Neural cell (in vitro differentiated cells): ENCODE data around the gene ERCC4. TPM values are rescaled to one million over a fixed set of nuclear protein-coding genes. Genes with fewer than 3 reads are reported as not detected.

ENCODE experiments used
- H2AFZ ChIP-seq: fragments of 200-600, 300-800 bp; sonication (generic), shearing (Covaris generic); 2 replicates; pipeline ENCODE4 v1.6.0; 2014; ENCODE audit warnings: low read depth, mild to moderate bottlenecking, antibody characterized with exemption, low read length, moderate library complexity
- H3F3A ChIP-seq: fragments of 200-600 bp; shearing (Covaris generic); 2 replicates; pipeline ENCODE4 v1.6.1; 2016; ENCODE audit warnings: mild to moderate bottlenecking, moderate library complexity, mixed read lengths, antibody characterized with exemption, low read length; ENCODE audit not compliant: insufficient read depth, poor library complexity, severe bottlenecking
- H3K27ac ChIP-seq: fragments of 200-600, 300-800 bp; sonication (generic), shearing (Covaris generic); 2 replicates; pipeline ENCODE4 v1.5.1; 2014; ENCODE audit warnings: mild to moderate bottlenecking, low read length, moderate library complexity
- H3K27me3 ChIP-seq: fragments of 300-800, 200-600 bp; sonication (generic), shearing (Covaris generic); 2 replicates; pipeline ENCODE4 v1.6.0; 2014; ENCODE audit warnings: mild to moderate bottlenecking, low read depth, low read length, moderate library complexity; ENCODE audit not compliant: insufficient read depth
- H3K36me3 ChIP-seq: fragments of 300-800, 200-600 bp; sonication (generic), shearing (Covaris generic); 2 replicates; pipeline ENCODE4 v1.5.1; 2014; ENCODE audit warnings: mild to moderate bottlenecking, antibody characterized with exemption, low read length, moderate library complexity; ENCODE audit not compliant: insufficient read depth
- H3K4me2 ChIP-seq: fragments of 300-800, 200-600 bp; sonication (generic), shearing (Covaris generic); 2 replicates; pipeline ENCODE4 v1.6.0; 2014; ENCODE audit warnings: mild to moderate bottlenecking, low read length
- H3K4me3 ChIP-seq: fragments of 300-800, 200-600 bp; sonication (generic), shearing (Covaris generic); 2 replicates; pipeline ENCODE4 v1.5.1; 2014; ENCODE audit warnings: mild to moderate bottlenecking, low read length, moderate library complexity
- H3K79me2 ChIP-seq: fragments of 200-600 bp; shearing (Covaris generic); replicated peaks from 2 replicates; pipeline ENCODE4 v1.6.0; 2014; ENCODE audit warnings: mild to moderate bottlenecking, low read length, moderate library complexity; ENCODE audit not compliant: insufficient read depth
- H3K9ac ChIP-seq: fragments of 300-800, 200-600 bp; sonication (generic), shearing (Covaris generic); 2 replicates; pipeline ENCODE4 v1.6.1; 2016; ENCODE audit warnings: mild to moderate bottlenecking, low read length, mixed read lengths
- H3K9me2 ChIP-seq: fragments of 200-600 bp; shearing (Covaris generic); 2 replicates; pipeline ENCODE4 v1.6.1; 2016; ENCODE audit warnings: mild to moderate bottlenecking, low read length, mixed read lengths; ENCODE audit not compliant: insufficient read depth
- H3K9me3 ChIP-seq: fragments of 200-600, 300-800 bp; sonication (generic), shearing (Covaris generic); 2 replicates; pipeline ENCODE4 v1.6.1; 2016; ENCODE audit warnings: mild to moderate bottlenecking, mixed run types, low read length, moderate library complexity, mixed read lengths
- H4K20me1 ChIP-seq: fragments of 200-600 bp; shearing (Covaris generic); 2 replicates; pipeline ENCODE4 v1.6.1; 2016; ENCODE audit warnings: mild to moderate bottlenecking, mixed run types; ENCODE audit not compliant: insufficient read depth
- CTCF ChIP-seq: fragments of 450-650 bp; IDR thresholded peaks from 2 replicates; pipeline ENCODE4 v1.5.1; 2014; ENCODE audit warnings: antibody characterized with exemption, mild to moderate bottlenecking, moderate library complexity; ENCODE audit not compliant: poor library complexity, severe bottlenecking
- EP300 ChIP-seq: fragments of 450-650 bp; conservative IDR thresholded peaks from 2 replicates; pipeline ENCODE4 v1.6.1; 2014; ENCODE audit warnings: antibody characterized with exemption, mild to moderate bottlenecking, moderate library complexity; ENCODE audit not compliant: poor library complexity, severe bottlenecking
- EZH2 ChIP-seq: fragments of 200-600, 300-800 bp; shearing (Covaris generic), sonication (generic); IDR thresholded peaks from 2 replicates; pipeline ENCODE4 v1.6.1; 2014; ENCODE audit warnings: antibody characterized with exemption, low read length, borderline replicate concordance, mild to moderate bottlenecking; ENCODE audit not compliant: insufficient read depth, poor library complexity, severe bottlenecking
- MXI1 ChIP-seq: fragments of 450-650 bp; conservative IDR thresholded peaks from 2 replicates; pipeline ENCODE4 v1.6.1; 2014; ENCODE audit warnings: antibody characterized with exemption, mild to moderate bottlenecking; ENCODE audit not compliant: poor library complexity, severe bottlenecking
- POLR2AphosphoS5 ChIP-seq: IDR thresholded peaks from 2 replicates; pipeline ENCODE4 v1.6.1; 2012
- RAD21 ChIP-seq: fragments of 450-650 bp; conservative IDR thresholded peaks from 2 replicates; pipeline ENCODE4 v1.6.1; 2014; ENCODE audit warnings: antibody characterized with exemption, mild to moderate bottlenecking, moderate library complexity
- SMC3 ChIP-seq: fragments of 450-650 bp; conservative IDR thresholded peaks from 2 replicates; pipeline ENCODE4 v1.6.1; 2014; ENCODE audit warnings: antibody characterized with exemption, mild to moderate bottlenecking, moderate library complexity; ENCODE audit not compliant: poor library complexity
- TAF1 ChIP-seq: IDR thresholded peaks from 2 replicates; pipeline ENCODE4 v1.6.1; 2012; ENCODE audit warnings: low read depth
- polyA plus RNA-seq: library from polyadenylated mRNA; depleted of rRNA; stranded (reverse); fragments of >200 nt; gene quantifications from 2 replicates; pipeline ENCODE4 v1.2.3, GENCODE V29; 2014
- TF ChIP-seq, protein P1 (sequence below): IDR thresholded peaks from 2 replicates; pipeline ENCODE4 v1.6.1; 2012; ENCODE audit warnings: borderline replicate concordance

The ERCC4 gene
- polyA plus RNA-seq, 1 donor from 2014 or later: 5.8 TPM

- no peak overlapping the region for H3K4me2 ChIP-seq
- no peak overlapping the region for H3K27ac ChIP-seq
- H3K9ac ChIP-seq: no peak overlapping the region
- no peaks in the 10 kb centered on the region for H3F3A ChIP-seq
- no peaks in the 10 kb centered on the region for H3K79me2 ChIP-seq
- peaks cover 5% of the 10 kb centered on the region for H3K36me3 ChIP-seq
- no peak overlapping the region for H3K4me3 ChIP-seq
- no peak for TF ChIP-seq EZH2
- no peak for TF ChIP-seq MXI1
- TF ChIP-seq POLR2AphosphoS5: no peak
- no peak for TF ChIP-seq TAF1
- TF ChIP-seq RAD21: no peak
- TF ChIP-seq CTCF: no peak
- TF ChIP-seq, protein P1, sequence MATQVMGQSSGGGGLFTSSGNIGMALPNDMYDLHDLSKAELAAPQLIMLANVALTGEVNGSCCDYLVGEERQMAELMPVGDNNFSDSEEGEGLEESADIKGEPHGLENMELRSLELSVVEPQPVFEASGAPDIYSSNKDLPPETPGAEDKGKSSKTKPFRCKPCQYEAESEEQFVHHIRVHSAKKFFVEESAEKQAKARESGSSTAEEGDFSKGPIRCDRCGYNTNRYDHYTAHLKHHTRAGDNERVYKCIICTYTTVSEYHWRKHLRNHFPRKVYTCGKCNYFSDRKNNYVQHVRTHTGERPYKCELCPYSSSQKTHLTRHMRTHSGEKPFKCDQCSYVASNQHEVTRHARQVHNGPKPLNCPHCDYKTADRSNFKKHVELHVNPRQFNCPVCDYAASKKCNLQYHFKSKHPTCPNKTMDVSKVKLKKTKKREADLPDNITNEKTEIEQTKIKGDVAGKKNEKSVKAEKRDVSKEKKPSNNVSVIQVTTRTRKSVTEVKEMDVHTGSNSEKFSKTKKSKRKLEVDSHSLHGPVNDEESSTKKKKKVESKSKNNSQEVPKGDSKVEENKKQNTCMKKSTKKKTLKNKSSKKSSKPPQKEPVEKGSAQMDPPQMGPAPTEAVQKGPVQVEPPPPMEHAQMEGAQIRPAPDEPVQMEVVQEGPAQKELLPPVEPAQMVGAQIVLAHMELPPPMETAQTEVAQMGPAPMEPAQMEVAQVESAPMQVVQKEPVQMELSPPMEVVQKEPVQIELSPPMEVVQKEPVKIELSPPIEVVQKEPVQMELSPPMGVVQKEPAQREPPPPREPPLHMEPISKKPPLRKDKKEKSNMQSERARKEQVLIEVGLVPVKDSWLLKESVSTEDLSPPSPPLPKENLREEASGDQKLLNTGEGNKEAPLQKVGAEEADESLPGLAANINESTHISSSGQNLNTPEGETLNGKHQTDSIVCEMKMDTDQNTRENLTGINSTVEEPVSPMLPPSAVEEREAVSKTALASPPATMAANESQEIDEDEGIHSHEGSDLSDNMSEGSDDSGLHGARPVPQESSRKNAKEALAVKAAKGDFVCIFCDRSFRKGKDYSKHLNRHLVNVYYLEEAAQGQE: no peak
- TF ChIP-seq SMC3: no peak
- TF ChIP-seq EP300: no peak
- no peaks in the 10 kb centered on the region for H3K9me2 ChIP-seq
- H3K9me3 ChIP-seq: no peaks in the 10 kb centered on the region
- H2AFZ ChIP-seq: no peak overlapping the region
- H4K20me1 ChIP-seq: no peaks in the 10 kb centered on the region
- H3K27me3 ChIP-seq: no peaks in the 10 kb centered on the region
These were observed 19.9 kb downstream of the ERCC4 start for GRCh38 chr16:13939821-13940220.

DNA sequence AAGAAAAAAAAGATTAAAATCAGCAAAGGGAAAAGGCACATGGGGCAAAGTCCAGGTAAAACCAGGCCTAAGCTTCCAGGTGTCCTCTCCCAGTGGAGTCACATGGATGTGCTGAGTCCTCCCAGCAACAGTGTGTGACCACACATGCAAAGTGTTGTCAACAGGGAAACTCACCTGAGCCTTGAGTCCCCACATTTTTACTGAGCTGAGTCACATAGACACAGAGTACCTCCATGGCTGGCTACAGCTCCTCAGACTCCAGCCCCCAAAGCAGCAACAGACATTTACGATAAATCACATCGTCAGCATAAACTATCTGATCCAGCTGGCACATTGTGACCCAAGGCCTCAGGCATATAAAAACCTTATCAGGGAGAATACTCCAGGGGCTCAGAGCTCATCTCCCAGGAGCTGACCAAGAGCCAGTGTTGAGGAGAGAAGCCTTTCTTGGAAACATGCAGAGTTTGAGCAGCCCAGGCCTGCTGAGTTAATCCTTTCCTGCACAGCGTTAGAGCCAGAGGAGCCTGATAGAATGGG lies 20.5 kb downstream of the ERCC4 start:
- no peak for TF ChIP-seq SMC3
- no peak for TF ChIP-seq MXI1
- TF ChIP-seq, protein P1: no peak
- TF ChIP-seq TAF1: no peak
- no peak for TF ChIP-seq POLR2AphosphoS5
- no peak for TF ChIP-seq EZH2
- Histone ChIP-seq H3K79me2 (no peaks in the 10 kb centered on the region), H3K9ac (no peak overlapping the region), H3K9me3 (no peaks in the 10 kb centered on the region), H3F3A (no peaks in the 10 kb centered on the region), H3K27ac (no peak overlapping the region), H3K4me3 (no peak overlapping the region), H3K27me3 (no peaks in the 10 kb centered on the region), H2AFZ (no peak overlapping the region), H3K9me2 (no peaks in the 10 kb centered on the region), H3K36me3 (no peaks in the 10 kb centered on the region), H4K20me1 (no peaks in the 10 kb centered on the region), H3K4me2 (no peak overlapping the region)
